Measurements from ENCODE around the gene PROKR2.

PROKR2 gene

GRCh38 chr20:5316188-5317158, at the start of gene PROKR2:
TSS of gene PROKR2 (minus strand) at chr20:5316954. CDS start at chr20:5314369, 2,585 bp downstream.
- in situ Hi-C loops (cut with MboI; ENCODE audit: low pct_unique_long_range_greater_than_20kb, low sequenced_read_pairs, unreplicated experiment): no loop called here
- no peak for DNase-seq (ENCODE audit: low spot score)
- TF ChIP-seq, protein P1, sequence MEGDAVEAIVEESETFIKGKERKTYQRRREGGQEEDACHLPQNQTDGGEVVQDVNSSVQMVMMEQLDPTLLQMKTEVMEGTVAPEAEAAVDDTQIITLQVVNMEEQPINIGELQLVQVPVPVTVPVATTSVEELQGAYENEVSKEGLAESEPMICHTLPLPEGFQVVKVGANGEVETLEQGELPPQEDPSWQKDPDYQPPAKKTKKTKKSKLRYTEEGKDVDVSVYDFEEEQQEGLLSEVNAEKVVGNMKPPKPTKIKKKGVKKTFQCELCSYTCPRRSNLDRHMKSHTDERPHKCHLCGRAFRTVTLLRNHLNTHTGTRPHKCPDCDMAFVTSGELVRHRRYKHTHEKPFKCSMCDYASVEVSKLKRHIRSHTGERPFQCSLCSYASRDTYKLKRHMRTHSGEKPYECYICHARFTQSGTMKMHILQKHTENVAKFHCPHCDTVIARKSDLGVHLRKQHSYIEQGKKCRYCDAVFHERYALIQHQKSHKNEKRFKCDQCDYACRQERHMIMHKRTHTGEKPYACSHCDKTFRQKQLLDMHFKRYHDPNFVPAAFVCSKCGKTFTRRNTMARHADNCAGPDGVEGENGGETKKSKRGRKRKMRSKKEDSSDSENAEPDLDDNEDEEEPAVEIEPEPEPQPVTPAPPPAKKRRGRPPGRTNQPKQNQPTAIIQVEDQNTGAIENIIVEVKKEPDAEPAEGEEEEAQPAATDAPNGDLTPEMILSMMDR (IDR thresholded peaks at IDR 0.05; ENCODE audit: extremely low read depth, insufficient read depth, missing control alignments): no peak

DNA sequence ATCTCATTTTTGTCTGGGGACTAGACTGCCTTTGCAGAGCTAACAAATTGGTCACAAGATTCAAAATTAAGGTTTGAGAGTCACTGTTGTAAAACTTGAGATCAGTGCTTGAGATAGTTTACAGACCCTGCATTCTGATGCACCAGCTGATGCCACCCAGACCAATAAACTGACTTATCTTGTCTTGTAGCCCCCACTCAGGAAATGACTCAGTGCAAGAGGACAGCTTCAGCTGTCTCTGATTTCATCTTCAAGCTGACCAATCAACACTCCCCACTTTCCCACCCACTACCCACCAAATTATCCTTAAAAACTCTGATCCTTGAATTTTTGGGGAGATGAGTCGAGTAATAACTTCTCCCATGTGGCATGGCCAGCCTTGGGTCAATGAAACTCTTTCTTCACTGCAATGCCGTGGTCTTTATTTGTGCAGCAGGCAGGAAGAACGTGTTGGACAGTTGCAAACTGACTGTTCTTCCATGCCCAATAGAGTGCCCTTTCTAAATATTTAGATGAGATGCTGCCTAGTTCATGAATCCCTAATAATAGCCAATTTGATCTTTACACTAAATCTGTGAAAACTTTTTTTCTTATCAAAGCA, 48.3 kb upstream of the PROKR2 start:
- in situ Hi-C loops (cut with MboI; ENCODE audit: low pct_unique_long_range_greater_than_20kb, low sequenced_read_pairs, unreplicated experiment): no loop called here
- TF ChIP-seq, protein P1 (IDR thresholded peaks at IDR 0.05; ENCODE audit: extremely low read depth, insufficient read depth, missing control alignments): no peak
- no peak for DNase-seq (ENCODE audit: low spot score)

DNA sequence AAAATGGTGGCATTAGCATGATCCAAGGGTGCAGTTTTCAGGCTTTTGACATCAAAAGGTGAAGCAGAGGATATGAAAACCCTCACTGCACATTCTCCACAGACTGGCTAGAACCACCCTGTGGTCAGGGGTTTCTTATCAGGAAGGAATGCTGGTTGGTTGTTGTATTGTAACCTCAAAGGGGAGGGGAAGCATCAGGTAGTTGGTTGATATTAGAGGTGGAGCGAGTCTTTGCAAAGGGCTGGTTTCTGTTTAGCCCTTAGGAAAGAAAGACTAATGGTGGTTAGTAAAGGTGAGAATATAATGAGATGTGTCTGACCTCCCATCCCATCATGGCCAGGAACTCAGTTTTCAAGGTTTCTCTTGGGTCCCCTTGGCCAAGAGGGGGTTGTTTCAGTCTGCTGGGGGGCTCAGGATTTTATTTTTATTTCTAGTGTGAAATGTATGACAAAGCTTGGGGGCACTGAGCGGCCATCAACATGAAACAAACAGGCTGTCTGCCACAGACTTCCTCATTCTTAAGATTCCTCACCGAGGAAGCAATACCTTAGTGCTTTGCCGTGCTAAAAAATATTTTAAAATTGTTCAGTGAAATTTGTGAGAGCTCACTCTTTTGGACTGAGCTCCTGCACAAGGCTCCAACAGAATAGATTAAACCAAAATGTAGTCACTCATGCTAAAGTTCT, 47.5 kb upstream of the PROKR2 start:
- in situ Hi-C loops (cut with MboI; ENCODE audit: low pct_unique_long_range_greater_than_20kb, low sequenced_read_pairs, unreplicated experiment): no loop called here
- TF ChIP-seq, protein P1 (IDR thresholded peaks at IDR 0.05; ENCODE audit: extremely low read depth, insufficient read depth, missing control alignments): no peak
- no peak for DNase-seq (ENCODE audit: low spot score)

DNA sequence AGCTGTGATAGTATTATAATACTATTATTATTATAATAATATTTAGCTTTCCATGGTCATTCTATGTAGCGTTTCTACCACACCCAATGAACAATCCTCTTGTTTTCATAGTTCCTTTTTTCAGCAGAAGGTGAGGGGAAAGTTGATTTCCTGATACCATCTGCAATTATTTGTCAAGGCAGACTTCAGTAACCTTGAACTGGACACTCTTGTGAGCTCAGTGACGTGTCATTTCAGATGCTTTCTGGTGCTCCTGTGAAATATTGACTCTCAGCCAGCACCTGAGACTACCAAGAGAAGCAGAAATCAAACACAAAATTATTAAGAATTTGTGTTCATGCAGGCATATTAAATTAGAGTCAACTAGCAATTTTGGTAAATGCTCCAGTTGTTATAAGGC, 46.0 kb upstream of the PROKR2 start:
- no peak for DNase-seq (ENCODE audit: low spot score)
- in situ Hi-C loops (cut with MboI; ENCODE audit: low pct_unique_long_range_greater_than_20kb, low sequenced_read_pairs, unreplicated experiment): no loop called here
- TF ChIP-seq, protein P1 (IDR thresholded peaks at IDR 0.05; ENCODE audit: extremely low read depth, insufficient read depth, missing control alignments): no peak

DNA sequence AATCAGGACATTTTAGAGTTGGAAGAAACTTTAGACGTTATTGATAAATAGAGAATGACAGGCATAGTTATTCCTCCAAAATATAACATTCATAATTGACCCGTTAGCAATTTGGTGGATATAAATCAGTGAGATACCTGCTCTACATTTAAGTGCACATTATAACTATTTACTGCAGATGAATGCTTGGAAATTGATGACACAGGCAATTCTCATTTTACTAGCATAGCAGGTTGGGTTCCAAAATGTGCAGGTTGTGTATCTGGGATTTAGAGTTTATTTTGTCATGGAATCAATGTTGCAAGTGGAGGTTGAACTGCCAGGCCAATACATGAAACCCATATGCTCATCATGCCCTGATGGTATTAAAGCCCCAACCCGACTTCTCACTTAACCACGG, 44.4 kb upstream of the PROKR2 start:
- no peak for DNase-seq (ENCODE audit: low spot score)
- TF ChIP-seq, protein P1 (IDR thresholded peaks at IDR 0.05; ENCODE audit: extremely low read depth, insufficient read depth, missing control alignments): no peak
- in situ Hi-C loops (cut with MboI; ENCODE audit: low pct_unique_long_range_greater_than_20kb, low sequenced_read_pairs, unreplicated experiment): no loop called here

- no peak for DNase-seq (ENCODE audit: low spot score)
- in situ Hi-C loops (cut with MboI; ENCODE audit: low pct_unique_long_range_greater_than_20kb, low sequenced_read_pairs, unreplicated experiment): no loop called here
- TF ChIP-seq, protein P1 (IDR thresholded peaks at IDR 0.05; ENCODE audit: extremely low read depth, insufficient read depth, missing control alignments): no peak
These were observed 41.2 kb upstream of the PROKR2 start for GRCh38 chr20:5357946-5358345.

All from GM13977 (cell line).